K562 (cell line): ENCODE results near the gene ADGRA1. TPM values are rescaled to one million over a fixed set of nuclear protein-coding genes. Genes with fewer than 3 reads are reported as not detected.

ENCODE experiments used
- ATAC-seq: fragments of 200-7000 bp; cut with Tn5 transposase; 3 replicates; pipeline ENCODE4 v1.9.1; 2020; ENCODE audit warnings: moderate library complexity
- BruUV-seq: library from RNA; stranded (reverse); fragments of 400-500 nt; replicated peaks from 2 replicates; lab custom pipeline; 2021; lab: Mats Ljungman, UMichigan
- CTCF ChIA-PET: fragments of 300-600 bp; formaldehyde crosslinking; extraction: SDS; loops from one replicate; lab custom pipeline; 2021; ENCODE audit warnings: low intra/inter-chr PET ratio; lab: Yijun Ruan, JAX
- POLR2A ChIA-PET: fragments of 300-600, 350-650 bp; sonication (Branson Sonifier 250); formaldehyde crosslinking; extraction: SDS; loops from one replicate; lab custom pipeline; 2021; ENCODE audit warnings: antibody characterized with exemption, inconsistent platforms; lab: Yijun Ruan, JAX
- DNase-seq, 4 experiments: peaks; one replicate each; pipeline versions ENCODE4 v3.0.0 to v3.0.0-alpha.2; 2011 to 2018; ENCODE audit warnings: low spot score in 3 of 4, mixed read lengths in 3 of 4; ENCODE audit errors: extremely low read depth in 1 of 4
- FAIRE-seq: peaks from 2 replicates; lab custom pipeline; 2011; peaks lifted over from hg19 to GRCh38; lab: Jason Lieb, UNC
- H2AFZ ChIP-seq: 2 replicates; pipeline ENCODE4 v1.6.0; 2011; ENCODE audit warnings: low read depth, low read length, control low read depth, inconsistent platforms
- H3K27ac ChIP-seq: fragments of 200-600 bp; 3 replicates; pipeline ENCODE4 v1.8.0; 2011; ENCODE audit warnings: low read depth, mild to moderate bottlenecking, control low read depth, inconsistent platforms, low read length, moderate library complexity, mixed read lengths; ENCODE audit errors: extremely low read depth
- H3K27me3 ChIP-seq, 2 experiments: fragments of 300-600 bp in 1 of 2; 2 replicates in 1 of 2; 3 replicates in 1 of 2; pipeline versions ENCODE4 v1.6.0 to v1.8.0; 2011; ENCODE audit warnings: inconsistent platforms in 2 of 2, low read length in 2 of 2, mild to moderate bottlenecking in 1 of 2, mixed read lengths in 1 of 2, moderate library complexity in 1 of 2; ENCODE audit not compliant: control insufficient read depth in 2 of 2, insufficient read depth in 2 of 2
- H3K36me3 ChIP-seq: fragments of 300-600 bp; 3 replicates; pipeline ENCODE4 v1.8.0; 2011; ENCODE audit warnings: mild to moderate bottlenecking, low read length, inconsistent platforms; ENCODE audit not compliant: control insufficient read depth, insufficient read depth
- H3K4me1 ChIP-seq, 2 experiments: fragments of 200-600 bp in 1 of 2; replicated peaks in 1 of 2; 2 replicates in 1 of 2; 3 replicates in 1 of 2; pipeline versions ENCODE4 v1.5.1 to v1.8.0; 2011; ENCODE audit warnings: inconsistent platforms in 2 of 2, low read length in 2 of 2, mild to moderate bottlenecking in 1 of 2, mixed read lengths in 1 of 2, moderate library complexity in 1 of 2; ENCODE audit not compliant: control insufficient read depth in 2 of 2, insufficient read depth in 2 of 2
- H3K4me2 ChIP-seq: 2 replicates; pipeline ENCODE4 v1.6.1; 2011; ENCODE audit warnings: low read length, control low read depth, inconsistent platforms, mixed read lengths; ENCODE audit not compliant: insufficient read depth
- H3K4me3 ChIP-seq: fragments of 200-600 bp; sonication (generic), shearing (Covaris generic); 2 replicates; pipeline ENCODE4 v1.5.1; 2016; ENCODE audit warnings: control low read depth, inconsistent platforms
- H3K79me2 ChIP-seq: fragments of 200-600 bp; 3 replicates; pipeline ENCODE4 v1.8.0; 2011; ENCODE audit warnings: low read length, inconsistent platforms; ENCODE audit not compliant: control insufficient read depth, insufficient read depth
- H3K9ac ChIP-seq, 2 experiments: 2 replicates each; pipeline versions ENCODE4 v1.6.0 to v1.6.1; 2011; ENCODE audit warnings: low read depth in 2 of 2, low read length in 2 of 2, control low read depth in 1 of 2, inconsistent platforms in 1 of 2, mild to moderate bottlenecking in 1 of 2, mixed read lengths in 1 of 2; ENCODE audit not compliant: insufficient read depth in 1 of 2
- H3K9me1 ChIP-seq: one replicate; pipeline ENCODE4 v1.6.0; 2011; ENCODE audit warnings: inconsistent platforms, mild to moderate bottlenecking, low read length, moderate library complexity; ENCODE audit not compliant: control insufficient read depth, insufficient read depth
- H3K9me3 ChIP-seq: replicated peaks from 2 replicates; pipeline ENCODE4 v1.5.1; 2011; ENCODE audit warnings: low read depth, low read length, inconsistent platforms; ENCODE audit not compliant: control insufficient read depth, insufficient read depth
- H4K20me1 ChIP-seq: replicated peaks from 2 replicates; pipeline ENCODE4 v1.6.1; 2011; ENCODE audit warnings: low read length, inconsistent platforms, mixed read lengths; ENCODE audit not compliant: control insufficient read depth, insufficient read depth
- ARID1B ChIP-seq: fragments of 450-650 bp; IDR thresholded peaks from 2 replicates; pipeline ENCODE4 v1.6.1; 2016; ENCODE audit warnings: antibody characterized with exemption, mild to moderate bottlenecking, inconsistent platforms
- ARNT ChIP-seq, 2 experiments: fragments of 450-650 bp; IDR thresholded peaks; 2 replicates each; pipeline ENCODE4 v1.6.1; 2016; ENCODE audit warnings: mild to moderate bottlenecking in 1 of 2
- CBX3 ChIP-seq, 2 experiments: IDR thresholded peaks; 1 replicate in 1 of 2; 2 replicates in 1 of 2; pipeline ENCODE4 v1.6.1; 2012; ENCODE audit warnings: inconsistent platforms in 2 of 2, low read length in 2 of 2, borderline replicate concordance in 1 of 2, control low read depth in 1 of 2
- CSDE1 ChIP-seq, 2 experiments: fragments of 450-650 bp; IDR thresholded peaks; 2 replicates each; pipeline ENCODE4 v1.6.1; 2016; ENCODE audit warnings: mild to moderate bottlenecking in 1 of 2
- FOXA1 ChIP-seq: fragments of 450-650 bp; IDR thresholded peaks from 2 replicates; pipeline ENCODE4 v1.6.1; 2016; ENCODE audit warnings: mild to moderate bottlenecking, borderline replicate concordance
- GTF2F1 ChIP-seq: IDR thresholded peaks from 2 replicates; pipeline ENCODE4 v1.6.1; 2011; ENCODE audit warnings: low read depth, low read length, improper control_type of control experiment
- JUN ChIP-seq, 2 experiments: sonication (generic) in 1 of 2; formaldehyde crosslinking in 1 of 2; IDR thresholded peaks; 2 replicates each; pipeline versions ENCODE4 v1.6.1 to v1.8.0; 2012 to 2022; ENCODE audit warnings: borderline replicate concordance in 2 of 2, mild to moderate bottlenecking in 2 of 2, improper control_type of control experiment in 1 of 2, low read depth in 1 of 2, low read length in 1 of 2, missing genetic modification reagents in 1 of 2
- NR1H2 ChIP-seq: sonication (generic); formaldehyde crosslinking; IDR thresholded peaks from 2 replicates; pipeline ENCODE4 v1.4.0; 2020; ENCODE audit warnings: mild to moderate bottlenecking, missing genetic modification reagents
- PRMT5 ChIP-seq: sonication (generic); formaldehyde crosslinking; IDR thresholded peaks from 2 replicates; pipeline ENCODE4 v1.5.0; 2020; ENCODE audit warnings: missing genetic modification reagents
- PTTG1 ChIP-seq: fragments of 450-650 bp; IDR thresholded peaks from 2 replicates; pipeline ENCODE4 v1.6.1; 2016; ENCODE audit warnings: low read depth, mild to moderate bottlenecking, missing genetic modification characterization, missing compliant biosample characterization
- TBL1XR1 ChIP-seq, 2 experiments: IDR thresholded peaks; 2 replicates each; pipeline ENCODE4 v1.6.1; 2012; ENCODE audit warnings: improper control_type of control experiment in 2 of 2, low read length in 2 of 2, mild to moderate bottlenecking in 1 of 2
- TFAM ChIP-seq: fragments of 250-450 bp; sonication (Bioruptor Pico); conservative IDR thresholded peaks from 2 replicates; pipeline ENCODE4 v1.5.0; 2021; ENCODE audit warnings: mild to moderate bottlenecking, moderate library complexity
- YBX1 ChIP-seq: fragments of 450-650 bp; IDR thresholded peaks from 2 replicates; pipeline ENCODE4 v1.7.1; 2016; ENCODE audit warnings: mild to moderate bottlenecking
- ZSCAN29 ChIP-seq: fragments of 450-650 bp; IDR thresholded peaks from 2 replicates; pipeline ENCODE4 v1.6.1; 2017
- WGBS: fragments of 100-300 bp; shearing (Covaris generic); methylation state at CpG from one replicate; pipeline ENCODE4 v1.1.6; 2016; ENCODE audit warnings: low coverage, mixed read lengths; ENCODE audit not compliant: insufficient coverage; ENCODE audit errors: missing lambda C conversion rate; 5-methylcytosine and 5-hydroxymethylcytosine counted together
- in situ Hi-C: fragments of 300-500 bp; cut with MboI; formaldehyde crosslinking; loops from 4 replicates; pipeline ENCODE4 v1.15.0; 2018; ENCODE audit warnings: inconsistent platforms, mixed read lengths
- intact Hi-C: fragments of 100-400 bp; cut with micrococcal nuclease; formaldehyde crosslinking; loops from 2 replicates; pipeline ENCODE4 v1.14.2; 2022
- polyA plus RNA-seq, 8 experiments: library from polyadenylated mRNA; depleted of rRNA in 4 of 8; stranded (reverse) in 5 of 8; unstranded in 3 of 8; fragments of >200 nt; fragmentation: Nextera tagmentation in 2 of 8; fragmentation: Illumina TruSeq in 1 of 8; extraction: Ambion mirVana in 2 of 8; extraction: Trizol in 1 of 8; gene quantifications; 2 replicates each; pipeline versions ENCODE4 v1.2.1 to v1.2.3, GENCODE V29; 2011 to 2014; ENCODE audit warnings: inconsistent platforms in 1 of 8, missing spikeins in 1 of 8
- total RNA-seq, 7 experiments: library from RNA; depleted of rRNA in 6 of 7; stranded (reverse); fragments of >200 nt in 6 of 7; fragmentation: Illumina TruSeq in 2 of 7; extraction: Trizol in 2 of 7; gene quantifications; 2 replicates each; pipeline versions ENCODE4 v1.2.1 to v1.2.3, GENCODE V29; 2011 to 2021; ENCODE audit warnings: low replicate concordance in 1 of 7
- TF ChIP-seq, protein P1 (sequence below), 2 experiments: fragments of 250-450 bp in 1 of 2; fragments of 450-650 bp in 1 of 2; sonication (Bioruptor Pico) in 1 of 2; IDR thresholded peaks; 2 replicates each; pipeline versions ENCODE4 v1.6.1 to v1.8.0; 2016 to 2021; ENCODE audit warnings: mild to moderate bottlenecking in 2 of 2, moderate library complexity in 2 of 2, missing compliant biosample characterization in 1 of 2, missing genetic modification characterization in 1 of 2
- TF ChIP-seq, protein P2 (sequence below): fragments of 250-450 bp; sonication (Bioruptor Pico); IDR thresholded peaks from 2 replicates; pipeline ENCODE4 v1.8.0; 2021; ENCODE audit warnings: moderate library complexity, mild to moderate bottlenecking, inconsistent platforms
- TF ChIP-seq, protein P3 (sequence below): fragments of 250-450 bp; sonication (Bioruptor Pico); IDR thresholded peaks from 2 replicates; pipeline ENCODE4 v1.8.0; 2022; ENCODE audit warnings: moderate library complexity, mild to moderate bottlenecking, inconsistent platforms
- TF ChIP-seq, protein P4 (sequence below): fragments of 450-650 bp; IDR thresholded peaks from 2 replicates; pipeline ENCODE4 v1.6.1; 2016; ENCODE audit warnings: missing biosample characterization, missing genetic modification characterization
- TF ChIP-seq, protein P5 (sequence below): fragments of 450-650 bp; formaldehyde crosslinking; IDR thresholded peaks from 2 replicates; pipeline ENCODE4 v1.4.0; 2020; ENCODE audit warnings: mild to moderate bottlenecking, moderate library complexity

The ADGRA1 gene
- total and polyA plus RNA-seq, 9 of the 15 experiments (the other 6 are each of a cell fraction or from before 2014, with no cell fraction given), result not detected

DNA sequence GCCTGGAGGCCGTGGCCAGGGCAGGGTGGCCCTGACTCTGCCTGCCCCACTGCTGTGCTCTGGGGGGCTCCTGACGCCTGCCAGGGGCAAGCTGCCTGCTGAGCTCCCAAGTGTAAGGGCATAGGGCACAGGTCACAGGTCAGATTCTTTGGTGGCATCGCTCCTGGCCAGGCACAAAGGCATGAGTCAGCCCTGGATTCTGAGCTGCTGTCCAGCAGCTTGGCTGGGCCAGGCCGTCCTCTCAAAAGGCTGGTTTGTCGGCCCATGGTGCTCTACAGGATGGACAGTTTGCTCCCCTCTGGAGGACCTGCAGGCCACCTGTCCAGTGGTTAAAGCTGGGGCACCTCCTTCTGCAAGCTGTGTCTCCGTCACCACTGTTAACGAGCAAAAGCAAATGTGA is 2.9 kb downstream of the ADGRA1 start:
- Histone ChIP-seq H4K20me1 (0 out of 2 replicates have a peak, but pooled peaks cover 6% of the 10 kb centered on the region), H3K36me3 (no peaks in the 10 kb centered on the region), H3K9ac (no peak overlapping the region), H3K4me2 (no peak overlapping the region), H2AFZ (no peak overlapping the region), H3K27ac (no peak overlapping the region), H3K9me3 (no peaks in the 10 kb centered on the region), H3K9me1 (peaks cover 2% of the 10 kb centered on the region), H3K4me1 (peaks cover 0 to 7% of the 10 kb centered on the region in 2 experiments; a peak in 1 of 5 replicates), H3K27me3 (peaks cover 2 to 76% of the 10 kb centered on the region in 2 experiments; a peak in 3 of 5 replicates), H3K4me3 (no peak overlapping the region), H3K79me2 (no peaks in the 10 kb centered on the region)
- FAIRE-seq, result no peak
- ChIA-PET CTCF (no interaction called here), POLR2A (interaction anchor here (0.6 kb wide), 1 partner anchor 796 kb away, joined by 3 read pairs; no protein-coding TSS in a partner anchor)
- no peak for DNase-seq
- intact Hi-C loops, result no loop called here
- no TSS peak for BruUV-seq
- in situ Hi-C loops, result no loop called here
- TF ChIP-seq CSDE1 (IDR thresholded peaks at IDR 0.05) (no peak), ARID1B (no peak), ZSCAN29 (no peak), PRMT5 (CRISPR knock-in tag) (no peak), JUN (IDR thresholded peaks at IDR 0.05; ENCODE audit: borderline replicate concordance, low read depth, low read length) (no peak), JUN (CRISPR knock-in tag; IDR thresholded peaks at IDR 0.05; ENCODE audit: borderline replicate concordance) (no peak), CBX3 (IDR thresholded peaks at IDR 0.05; ENCODE audit: borderline replicate concordance in 1 of 2, low read length in 2 of 2) (no peak), PTTG1 (tag) (no peak), GTF2F1 (no peak), YBX1 (no peak), ARNT (IDR thresholded peaks at IDR 0.05) (no peak), TFAM (CRISPR knock-in tag) (no peak), NR1H2 (CRISPR knock-in tag) (no peak), TBL1XR1 (IDR thresholded peaks at IDR 0.05; ENCODE audit: low read length in 2 of 2) (no peak), FOXA1 (no peak)
- TF ChIP-seq, protein P1, sequence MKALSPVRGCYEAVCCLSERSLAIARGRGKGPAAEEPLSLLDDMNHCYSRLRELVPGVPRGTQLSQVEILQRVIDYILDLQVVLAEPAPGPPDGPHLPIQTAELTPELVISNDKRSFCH (CRISPR knock-in tag; IDR thresholded peaks at IDR 0.05), result no peak
- TF ChIP-seq, protein P1 (tag; IDR thresholded peaks at IDR 0.05), result no peak
- TF ChIP-seq, protein P2, sequence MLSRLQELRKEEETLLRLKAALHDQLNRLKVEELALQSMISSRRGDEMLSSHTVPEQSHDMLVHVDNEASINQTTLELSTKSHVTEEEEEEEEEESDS, result no peak
- TF ChIP-seq, protein P3, sequence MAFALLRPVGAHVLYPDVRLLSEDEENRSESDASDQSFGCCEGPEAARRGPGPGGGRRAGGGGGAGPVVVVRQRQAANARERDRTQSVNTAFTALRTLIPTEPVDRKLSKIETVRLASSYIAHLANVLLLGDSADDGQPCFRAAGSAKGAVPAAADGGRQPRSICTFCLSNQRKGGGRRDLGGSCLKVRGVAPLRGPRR (CRISPR knock-in tag), result no peak
- TF ChIP-seq, protein P4, sequence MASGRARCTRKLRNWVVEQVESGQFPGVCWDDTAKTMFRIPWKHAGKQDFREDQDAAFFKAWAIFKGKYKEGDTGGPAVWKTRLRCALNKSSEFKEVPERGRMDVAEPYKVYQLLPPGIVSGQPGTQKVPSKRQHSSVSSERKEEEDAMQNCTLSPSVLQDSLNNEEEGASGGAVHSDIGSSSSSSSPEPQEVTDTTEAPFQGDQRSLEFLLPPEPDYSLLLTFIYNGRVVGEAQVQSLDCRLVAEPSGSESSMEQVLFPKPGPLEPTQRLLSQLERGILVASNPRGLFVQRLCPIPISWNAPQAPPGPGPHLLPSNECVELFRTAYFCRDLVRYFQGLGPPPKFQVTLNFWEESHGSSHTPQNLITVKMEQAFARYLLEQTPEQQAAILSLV (tag), result no peak
- TF ChIP-seq, protein P5, sequence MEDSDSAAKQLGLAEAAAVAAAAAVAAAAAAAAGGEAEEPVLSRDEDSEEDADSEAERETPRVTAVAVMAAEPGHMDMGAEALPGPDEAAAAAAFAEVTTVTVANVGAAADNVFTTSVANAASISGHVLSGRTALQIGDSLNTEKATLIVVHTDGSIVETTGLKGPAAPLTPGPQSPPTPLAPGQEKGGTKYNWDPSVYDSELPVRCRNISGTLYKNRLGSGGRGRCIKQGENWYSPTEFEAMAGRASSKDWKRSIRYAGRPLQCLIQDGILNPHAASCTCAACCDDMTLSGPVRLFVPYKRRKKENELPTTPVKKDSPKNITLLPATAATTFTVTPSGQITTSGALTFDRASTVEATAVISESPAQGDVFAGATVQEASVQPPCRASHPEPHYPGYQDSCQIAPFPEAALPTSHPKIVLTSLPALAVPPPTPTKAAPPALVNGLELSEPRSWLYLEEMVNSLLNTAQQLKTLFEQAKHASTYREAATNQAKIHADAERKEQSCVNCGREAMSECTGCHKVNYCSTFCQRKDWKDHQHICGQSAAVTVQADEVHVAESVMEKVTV (CRISPR knock-in tag), result no peak
- WGBS, result 0% methylated on average over 6 of the region's 7 CpGs
- ATAC-seq, result no peak
